ENCODE results near the gene PSMD14.
"Not testable (repeated sequence)": the region's sequence is repeated elsewhere in the genome, so short reads cannot be mapped to it uniquely, and the experiment has no call there.

Gene PSMD14

GRCh38 chr2:161335626-161336025 is 27.4 kb downstream of the PSMD14 start:
- Histone ChIP-seq H3K9me3 (ENCODE audit: control extremely low read depth in 1 of 5, control insufficient read depth in 4 of 5, insufficient read depth in 2 of 5, low read depth in 1 of 5, low read length in 4 of 5) (peaks cover 0 to 3% (median 0%) of the 10 kb centered on the region in 5 experiments), H3K27ac (ENCODE audit: insufficient read depth in 1 of 2, low read depth in 1 of 2, low read length in 2 of 2, poor library complexity in 1 of 2, severe bottlenecking in 2 of 2) (no peak overlapping the region), H3K27me3 (replicated peaks in 2 of 5; ENCODE audit: control insufficient read depth in 4 of 5, insufficient read depth in 5 of 5, low read length in 4 of 5) (no peaks in the 10 kb centered on the region), H3K4me3 (ENCODE audit: control insufficient read depth in 1 of 7, extremely low read depth in 1 of 7, insufficient read depth in 4 of 7, low read depth in 2 of 7, low read length in 6 of 7) (no peak overlapping the region), H3K4me1 (ENCODE audit: control extremely low read depth in 1 of 4, control insufficient read depth in 4 of 4, insufficient read depth in 4 of 4, low read length in 3 of 4) (no peaks in the 10 kb centered on the region), H3K36me3 (ENCODE audit: control insufficient read depth in 4 of 4, insufficient read depth in 4 of 4, low read length in 3 of 4) (peaks cover 4 to 16% (median 6%) of the 10 kb centered on the region in 4 experiments)
- DNase-seq: no peak
- POLR2A ChIA-PET: no interaction called here
- 100% methylated on average over 2 of the region's 2 CpGs for WGBS (ENCODE audit: insufficient coverage)
- CTCF ChIA-PET: interaction anchor here (1.0 kb wide), 1 partner anchor 12 kb away, joined by 3 read pairs; no protein-coding TSS in a partner anchor

DNA sequence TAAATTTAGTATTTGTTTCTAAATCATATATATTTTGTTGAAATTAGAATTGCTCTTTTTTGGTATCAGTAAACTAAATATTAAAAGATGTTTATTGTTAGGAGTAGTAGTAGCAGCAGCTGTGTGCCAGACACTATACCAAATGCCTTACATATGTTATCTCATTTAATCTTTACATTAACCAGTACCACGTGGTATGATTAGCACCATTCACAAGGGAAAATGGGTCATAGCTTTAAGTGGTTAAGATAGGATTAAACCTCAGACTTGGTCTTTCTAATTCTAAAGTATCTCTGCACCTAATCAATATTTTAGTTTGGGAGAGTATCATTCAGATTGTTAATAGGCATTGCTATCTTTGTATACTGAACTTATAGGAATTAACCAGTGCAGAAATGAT is 29.0 kb downstream of the PSMD14 start:
- POLR2A ChIA-PET: no interaction called here
- no CpG with 5 or more reads among the region's 1 CpG for WGBS (ENCODE audit: insufficient coverage)
- no peak overlapping the region for H3K27ac ChIP-seq (ENCODE audit: insufficient read depth in 1 of 2, low read depth in 1 of 2, low read length in 2 of 2, poor library complexity in 1 of 2, severe bottlenecking in 2 of 2)

DNA sequence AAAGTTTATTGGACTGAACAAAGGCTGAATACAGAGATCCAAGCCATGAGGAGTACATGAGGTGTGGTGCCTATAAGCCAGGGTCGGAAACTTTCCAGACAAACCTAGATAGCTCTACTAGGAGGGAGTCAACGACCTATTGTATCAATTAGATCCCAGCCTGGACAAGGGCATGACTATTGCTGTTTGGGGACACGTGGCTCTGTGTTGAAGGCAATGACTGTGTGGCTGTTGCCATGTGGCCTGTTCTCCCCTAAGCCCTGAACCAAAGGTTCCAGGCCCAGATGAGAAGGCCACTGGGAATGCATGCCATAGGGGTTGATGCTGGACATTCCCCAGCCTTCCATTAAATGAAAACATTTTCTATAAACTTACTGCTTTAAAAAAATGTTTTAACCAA is 31.3 kb downstream of the PSMD14 start:
- DNase-seq; CTCF ChIA-PET; H3K4me1 ChIP-seq (ENCODE audit: control extremely low read depth in 1 of 4, control insufficient read depth in 4 of 4, insufficient read depth in 4 of 4, low read length in 3 of 4); H3K27ac ChIP-seq (ENCODE audit: insufficient read depth in 1 of 2, low read depth in 1 of 2, low read length in 2 of 2, poor library complexity in 1 of 2, severe bottlenecking in 2 of 2); H3K27me3 ChIP-seq (replicated peaks in 2 of 5; ENCODE audit: control insufficient read depth in 4 of 5, insufficient read depth in 5 of 5, low read length in 4 of 5); H3K36me3 ChIP-seq (ENCODE audit: control insufficient read depth in 4 of 4, insufficient read depth in 4 of 4, low read length in 3 of 4); POLR2A ChIA-PET; H3K4me3 ChIP-seq (ENCODE audit: control insufficient read depth in 1 of 7, extremely low read depth in 1 of 7, insufficient read depth in 4 of 7, low read depth in 2 of 7, low read length in 6 of 7): not testable (repeated sequence)
- H3K9me3 ChIP-seq (ENCODE audit: control extremely low read depth in 1 of 5, control insufficient read depth in 4 of 5, insufficient read depth in 2 of 5, low read depth in 1 of 5, low read length in 4 of 5): peaks cover 0 to 15% (median 2%) of the 10 kb centered on the region in 5 experiments
- WGBS (ENCODE audit: insufficient coverage): no CpG with 5 or more reads among the region's 3 CpGs

More for the DNA sequence above, 29.0 kb downstream of the PSMD14 start:
- no peak overlapping the region for H3K4me3 ChIP-seq (ENCODE audit: control insufficient read depth in 1 of 7, extremely low read depth in 1 of 7, insufficient read depth in 4 of 7, low read depth in 2 of 7, low read length in 6 of 7)
- no peaks in the 10 kb centered on the region for H3K4me1 ChIP-seq (ENCODE audit: control extremely low read depth in 1 of 4, control insufficient read depth in 4 of 4, insufficient read depth in 4 of 4, low read length in 3 of 4)
- H3K36me3 ChIP-seq (ENCODE audit: control insufficient read depth in 4 of 4, insufficient read depth in 4 of 4, low read length in 3 of 4): peaks cover 4 to 16% (median 6%) of the 10 kb centered on the region in 4 experiments
- H3K27me3 ChIP-seq (replicated peaks in 2 of 5; ENCODE audit: control insufficient read depth in 4 of 5, insufficient read depth in 5 of 5, low read length in 4 of 5): no peaks in the 10 kb centered on the region
- DNase-seq: no peak
- CTCF ChIA-PET: no interaction called here
- peaks cover 0 to 5% (median 0%) of the 10 kb centered on the region in 5 experiments for H3K9me3 ChIP-seq (ENCODE audit: control extremely low read depth in 1 of 5, control insufficient read depth in 4 of 5, insufficient read depth in 2 of 5, low read depth in 1 of 5, low read length in 4 of 5)

GRCh38 chr2:161340930-161341413 is 32.7 kb downstream of the PSMD14 start:
- H3K9me3 ChIP-seq (ENCODE audit: control extremely low read depth in 1 of 5, control insufficient read depth in 4 of 5, insufficient read depth in 2 of 5, low read depth in 1 of 5, low read length in 4 of 5): peaks cover 0 to 15% (median 6%) of the 10 kb centered on the region in 5 experiments
- H3K27me3 ChIP-seq (replicated peaks in 2 of 5; ENCODE audit: control insufficient read depth in 4 of 5, insufficient read depth in 5 of 5, low read length in 4 of 5); DNase-seq; H3K4me1 ChIP-seq (ENCODE audit: control extremely low read depth in 1 of 4, control insufficient read depth in 4 of 4, insufficient read depth in 4 of 4, low read length in 3 of 4); CTCF ChIA-PET; H3K27ac ChIP-seq (ENCODE audit: insufficient read depth in 1 of 2, low read depth in 1 of 2, low read length in 2 of 2, poor library complexity in 1 of 2, severe bottlenecking in 2 of 2); H3K4me3 ChIP-seq (ENCODE audit: control insufficient read depth in 1 of 7, extremely low read depth in 1 of 7, insufficient read depth in 4 of 7, low read depth in 2 of 7, low read length in 6 of 7); POLR2A ChIA-PET; H3K36me3 ChIP-seq (ENCODE audit: control insufficient read depth in 4 of 4, insufficient read depth in 4 of 4, low read length in 3 of 4): not testable (repeated sequence)
- WGBS (ENCODE audit: insufficient coverage): no CpG with 5 or more reads among the region's 64 CpGs

- no peaks in the 10 kb centered on the region for H3K27me3 ChIP-seq (replicated peaks in 2 of 5; ENCODE audit: control insufficient read depth in 4 of 5, insufficient read depth in 5 of 5, low read length in 4 of 5)
- H3K4me3 ChIP-seq (ENCODE audit: control insufficient read depth in 1 of 7, extremely low read depth in 1 of 7, insufficient read depth in 4 of 7, low read depth in 2 of 7, low read length in 6 of 7): no peak overlapping the region
- 100% methylated on average over 2 of the region's 3 CpGs for WGBS (ENCODE audit: insufficient coverage)
- H3K4me1 ChIP-seq (ENCODE audit: control extremely low read depth in 1 of 4, control insufficient read depth in 4 of 4, insufficient read depth in 4 of 4, low read length in 3 of 4): no peaks in the 10 kb centered on the region
- peaks cover 0 to 15% (median 6%) of the 10 kb centered on the region in 5 experiments for H3K9me3 ChIP-seq (ENCODE audit: control extremely low read depth in 1 of 5, control insufficient read depth in 4 of 5, insufficient read depth in 2 of 5, low read depth in 1 of 5, low read length in 4 of 5)
- POLR2A ChIA-PET: no interaction called here
- H3K27ac ChIP-seq (ENCODE audit: insufficient read depth in 1 of 2, low read depth in 1 of 2, low read length in 2 of 2, poor library complexity in 1 of 2, severe bottlenecking in 2 of 2): no peak overlapping the region
- no peak for DNase-seq
- CTCF ChIA-PET: no interaction called here
- peaks cover 3 to 15% (median 6%) of the 10 kb centered on the region in 4 experiments for H3K36me3 ChIP-seq (ENCODE audit: control insufficient read depth in 4 of 4, insufficient read depth in 4 of 4, low read length in 3 of 4)
These were observed 35.0 kb downstream of the PSMD14 start for GRCh38 chr2:161343235-161343634.

GRCh38 chr2:161344692-161345091 is 36.5 kb downstream of the PSMD14 start:
- POLR2A ChIA-PET: no interaction called here
- H3K27ac ChIP-seq (ENCODE audit: insufficient read depth in 1 of 2, low read depth in 1 of 2, low read length in 2 of 2, poor library complexity in 1 of 2, severe bottlenecking in 2 of 2): no peak overlapping the region
- CTCF ChIA-PET: no interaction called here
- H3K9me3 ChIP-seq (ENCODE audit: control extremely low read depth in 1 of 5, control insufficient read depth in 4 of 5, insufficient read depth in 2 of 5, low read depth in 1 of 5, low read length in 4 of 5): peaks cover 0 to 15% (median 6%) of the 10 kb centered on the region in 5 experiments
- 80% methylated on average over 1 of the region's 2 CpGs for WGBS (ENCODE audit: insufficient coverage)
- no peaks in the 10 kb centered on the region for H3K27me3 ChIP-seq (replicated peaks in 2 of 5; ENCODE audit: control insufficient read depth in 4 of 5, insufficient read depth in 5 of 5, low read length in 4 of 5)
- peak; percentile 1 to 63 (median 32) for DNase-seq
- no peak overlapping the region for H3K4me3 ChIP-seq (ENCODE audit: control insufficient read depth in 1 of 7, extremely low read depth in 1 of 7, insufficient read depth in 4 of 7, low read depth in 2 of 7, low read length in 6 of 7)
- H3K4me1 ChIP-seq (ENCODE audit: control extremely low read depth in 1 of 4, control insufficient read depth in 4 of 4, insufficient read depth in 4 of 4, low read length in 3 of 4): no peaks in the 10 kb centered on the region
- peaks cover 3 to 10% (median 6%) of the 10 kb centered on the region in 4 experiments for H3K36me3 ChIP-seq (ENCODE audit: control insufficient read depth in 4 of 4, insufficient read depth in 4 of 4, low read length in 3 of 4)

- H3K4me3 ChIP-seq (ENCODE audit: control insufficient read depth in 1 of 7, extremely low read depth in 1 of 7, insufficient read depth in 4 of 7, low read depth in 2 of 7, low read length in 6 of 7): no peak overlapping the region
- H3K36me3 ChIP-seq (ENCODE audit: control insufficient read depth in 4 of 4, insufficient read depth in 4 of 4, low read length in 3 of 4): peaks cover 0 to 9% (median 2%) of the 10 kb centered on the region in 4 experiments
- no peaks in the 10 kb centered on the region for H3K27me3 ChIP-seq (replicated peaks in 2 of 5; ENCODE audit: control insufficient read depth in 4 of 5, insufficient read depth in 5 of 5, low read length in 4 of 5)
- H3K27ac ChIP-seq (ENCODE audit: insufficient read depth in 1 of 2, low read depth in 1 of 2, low read length in 2 of 2, poor library complexity in 1 of 2, severe bottlenecking in 2 of 2): no peak overlapping the region
- CTCF ChIA-PET: interaction anchor here (1.4 kb wide), 1 partner anchor 18 kb away, joined by 3 read pairs; no protein-coding TSS in a partner anchor
- H3K4me1 ChIP-seq (ENCODE audit: control extremely low read depth in 1 of 4, control insufficient read depth in 4 of 4, insufficient read depth in 4 of 4, low read length in 3 of 4): no peaks in the 10 kb centered on the region
- POLR2A ChIA-PET: no interaction called here
- 100% methylated on average over 1 of the region's 6 CpGs for WGBS (ENCODE audit: insufficient coverage)
- H3K9me3 ChIP-seq (ENCODE audit: control extremely low read depth in 1 of 5, control insufficient read depth in 4 of 5, insufficient read depth in 2 of 5, low read depth in 1 of 5, low read length in 4 of 5): no peaks in the 10 kb centered on the region
- DNase-seq: no peak
These were observed 43.5 kb downstream of the PSMD14 start for GRCh38 chr2:161351678-161352077.
